ENCODE measurements around the gene SLC37A3.

Gene SLC37A3

DNA sequence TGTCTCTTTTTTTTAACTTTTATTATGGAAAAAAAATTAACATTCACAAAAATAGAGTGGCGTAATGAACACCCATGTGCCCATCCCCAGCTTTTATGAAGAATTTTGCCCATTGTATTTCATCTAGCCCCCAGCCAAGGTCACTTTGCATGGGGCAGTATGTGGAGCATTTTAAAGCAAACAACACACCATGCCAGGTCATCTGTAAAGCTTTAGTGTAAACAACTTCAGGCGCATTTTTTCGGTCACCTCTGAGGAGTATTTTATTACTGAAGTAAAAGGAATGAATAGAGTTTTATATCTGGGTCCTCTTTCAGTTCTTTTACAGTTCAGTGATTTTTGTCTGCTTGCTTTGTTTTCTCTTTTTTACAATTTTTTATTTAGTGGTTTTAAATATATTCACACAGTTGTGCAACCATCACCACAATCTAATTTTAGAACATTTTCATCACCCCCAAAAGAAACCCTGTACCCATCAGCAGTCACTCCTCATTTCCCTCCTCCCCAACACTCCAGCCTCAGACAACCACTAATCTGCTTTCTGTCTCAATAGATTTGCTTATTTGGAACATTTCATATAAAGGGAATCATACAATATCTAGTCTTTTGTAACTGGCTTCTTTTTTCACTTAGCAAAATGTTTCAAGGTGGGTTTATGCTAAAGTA lies 87.9 kb downstream of the SLC37A3 start:
- DNase-seq: no peak

- no peak for DNase-seq
These were observed 90.3 kb downstream of the SLC37A3 start for GRCh38 chr7:140308060-140308459.

DNA sequence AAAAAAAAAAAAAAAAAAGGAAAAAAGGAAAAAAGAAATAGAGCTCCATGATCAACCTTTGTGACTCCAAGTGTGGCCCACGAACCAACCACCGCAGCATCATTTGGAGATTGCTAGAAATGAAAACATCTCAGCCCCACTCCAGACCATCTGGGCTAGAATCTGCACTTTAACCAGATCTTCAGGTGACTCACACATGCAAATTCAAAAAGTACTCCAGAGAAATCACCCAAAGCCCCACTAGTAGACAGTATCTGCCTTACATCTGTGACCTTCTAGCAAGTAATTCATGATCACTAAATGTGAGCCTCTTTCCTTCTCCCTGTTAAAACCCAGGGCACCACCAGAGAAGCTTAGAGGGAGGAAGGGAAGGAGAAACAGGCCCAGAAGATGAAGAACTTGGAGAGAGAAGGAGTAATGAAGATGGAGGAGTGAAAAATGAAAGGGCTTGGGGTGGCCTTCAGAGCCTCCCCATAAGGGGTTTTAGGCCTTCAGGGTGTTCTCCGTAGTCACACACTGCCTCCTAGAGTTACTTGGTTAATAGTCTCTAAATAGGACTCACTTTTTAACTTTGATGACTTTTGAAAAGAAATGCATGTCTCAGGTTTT lies 94.0 kb downstream of the SLC37A3 start:
- DNase-seq: peak; percentile 10

DNA sequence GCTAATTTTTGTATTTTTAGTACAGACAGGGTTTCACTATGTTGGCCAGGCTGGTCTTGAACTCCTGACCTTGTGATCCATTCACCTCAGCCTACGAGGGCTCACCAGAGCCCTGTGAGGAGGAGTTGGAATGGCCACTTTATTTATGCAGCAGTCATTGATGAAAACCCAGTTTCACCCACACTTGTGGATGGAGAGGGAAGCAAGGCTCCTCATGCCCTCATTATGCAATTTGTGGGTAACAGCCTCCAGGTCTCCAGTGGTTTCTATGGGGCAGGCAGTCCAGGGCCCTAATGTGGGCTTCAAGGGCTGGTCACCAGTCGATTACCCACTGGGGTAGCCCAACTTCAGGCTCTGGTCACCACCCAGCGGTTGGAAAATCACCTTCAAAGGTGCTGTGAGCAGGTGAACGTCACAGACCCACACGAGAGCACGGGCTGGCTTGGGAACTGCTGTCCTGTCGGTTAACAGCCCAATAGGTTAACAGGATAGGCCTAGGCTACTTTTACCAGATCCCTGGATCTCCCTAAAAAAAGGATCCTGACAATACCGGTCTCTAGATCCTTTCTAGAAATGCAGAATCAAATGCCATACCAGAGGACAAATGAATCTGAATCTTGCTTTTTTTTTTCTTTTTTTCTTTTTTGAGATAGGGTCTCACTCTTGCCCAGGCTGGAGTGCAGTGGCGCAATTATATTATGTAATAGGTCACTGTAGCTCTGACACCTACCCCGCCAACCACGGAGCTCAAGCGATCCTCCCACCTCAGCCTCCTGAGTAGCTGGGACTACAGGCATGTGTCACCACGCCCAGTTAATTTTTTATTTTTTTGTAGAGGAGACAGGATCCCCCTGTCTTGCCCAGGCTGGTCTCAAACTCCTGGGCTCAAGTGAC lies 97.8 kb downstream of the SLC37A3 start:
- no peak for DNase-seq

DNA sequence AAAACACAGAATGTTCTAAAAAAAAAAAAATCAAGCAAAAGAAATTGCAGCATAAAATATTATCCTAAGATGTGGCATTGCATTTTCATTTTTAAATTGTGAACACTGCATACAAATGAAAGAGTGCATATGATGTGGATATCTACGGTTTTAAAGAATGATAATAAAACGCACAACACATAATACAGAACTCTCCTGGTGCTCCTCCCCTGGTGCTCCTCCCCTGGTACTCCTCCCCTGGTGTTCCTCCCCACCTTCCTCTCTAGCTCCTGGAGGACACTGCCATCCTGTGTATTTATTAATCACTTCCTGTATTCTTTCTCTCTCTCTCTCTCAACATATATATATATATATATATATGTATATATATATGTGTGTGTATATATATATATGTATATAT lies 100.1 kb downstream of the SLC37A3 start:
- DNase-seq: no peak

- DNase-seq: no peak
These were observed 101.1 kb downstream of the SLC37A3 start for GRCh38 chr7:140297192-140297591.

- no peak for DNase-seq
These were observed 103.0 kb downstream of the SLC37A3 start for GRCh38 chr7:140295224-140295738.

- no peak for DNase-seq
These were observed 103.9 kb downstream of the SLC37A3 start for GRCh38 chr7:140294454-140294853.

DNA sequence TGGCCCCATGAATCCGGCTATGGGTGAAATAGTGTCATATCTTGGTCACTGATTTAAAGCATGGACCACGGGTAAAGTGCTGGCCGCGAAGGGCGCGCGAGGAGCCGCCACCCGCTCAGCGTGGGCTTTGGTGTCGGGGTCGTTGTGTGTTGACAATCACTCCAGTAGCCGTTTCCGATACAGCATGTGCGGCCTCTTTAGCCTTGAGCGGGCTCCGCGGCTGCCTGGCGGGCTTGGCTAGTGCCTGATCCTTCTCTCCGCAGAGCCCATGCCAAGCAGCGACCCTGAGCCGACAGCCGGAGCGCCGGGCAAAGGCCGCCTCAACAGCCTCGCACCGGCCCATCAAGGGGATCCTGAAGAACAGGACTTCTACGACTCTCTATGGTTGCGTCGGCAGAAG lies 105.9 kb downstream of the SLC37A3 start:
- DNase-seq: no peak

DNA sequence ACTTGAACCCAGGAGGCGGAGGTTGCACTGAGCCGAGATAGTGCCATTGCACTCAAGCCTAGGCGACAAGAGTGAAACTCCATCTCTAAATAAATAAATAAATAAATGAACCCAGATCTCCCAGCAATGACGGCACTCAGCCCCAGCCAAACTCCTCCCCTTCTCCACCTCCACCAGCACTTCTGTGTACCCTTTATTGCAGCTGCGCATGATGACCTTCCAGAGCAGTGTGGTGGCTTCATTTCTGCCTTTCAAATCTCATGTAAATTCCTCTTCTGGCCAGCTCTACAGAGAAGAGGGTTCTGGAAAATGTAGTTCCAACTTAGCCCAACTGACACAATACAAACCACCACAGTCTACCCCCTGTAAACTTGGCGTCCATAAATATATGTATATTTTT lies 108.5 kb downstream of the SLC37A3 start:
- no peak for DNase-seq

DNA sequence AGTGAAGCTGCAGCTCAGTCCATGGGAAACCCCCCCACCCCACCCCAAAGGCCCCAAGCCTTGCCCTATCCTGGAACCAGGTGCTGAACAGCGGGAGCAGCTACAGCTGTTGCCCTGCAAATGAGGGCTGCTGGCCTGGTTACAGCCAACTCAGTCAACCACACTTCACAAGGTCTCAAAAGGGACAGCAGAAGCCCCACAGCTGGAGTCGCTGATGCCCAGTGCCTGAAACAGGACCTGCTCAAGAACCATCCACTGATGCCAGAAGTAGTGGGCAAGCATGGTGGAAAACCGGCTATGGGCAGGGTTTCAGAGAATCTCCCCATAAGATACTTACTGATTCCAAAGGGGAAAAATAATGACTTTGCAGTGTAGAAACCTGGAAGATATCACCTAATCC lies 110.3 kb downstream of the SLC37A3 start:
- DNase-seq: no peak

GRCh38 chr7:140285938-140286337 lies 112.4 kb downstream of the SLC37A3 start:
- no peak for DNase-seq

DNA sequence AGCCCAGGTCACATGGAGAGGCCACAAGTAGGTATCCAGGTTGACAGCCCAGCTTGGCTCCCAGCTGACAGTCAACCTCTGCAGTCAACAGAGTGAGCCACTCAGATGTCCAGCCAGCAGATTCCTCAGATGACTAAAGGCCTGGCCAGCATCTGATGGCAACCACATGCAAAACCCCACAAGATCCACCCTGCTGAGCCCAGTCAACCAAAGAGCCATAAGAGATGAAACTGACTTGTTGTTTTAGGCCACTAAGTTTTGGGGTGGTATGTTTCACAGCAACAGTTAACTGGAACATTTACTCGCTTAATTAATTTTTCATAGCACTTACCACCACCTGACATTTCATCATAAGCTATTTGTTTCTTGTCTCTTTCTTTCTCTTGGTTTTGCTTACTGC lies 114.3 kb downstream of the SLC37A3 start:
- no peak for DNase-seq

Measured in effector CD8-positive, alpha-beta T cell (primary cell).